Measurements from ENCODE around the gene IP6K3. TPM values are rescaled to one million over a fixed set of nuclear protein-coding genes. Genes with fewer than 3 reads are reported as not detected.
A peak's percentile ranks its signal among the peaks of the same experiment; 100 is the strongest.

IP6K3 gene
- total RNA-seq, 1 experiment from 2014 or later, result 1.7 TPM

GRCh38 chr6:33754222-33754621, 7.5 kb upstream of the IP6K3 start:
- peaks cover 38% of the 10 kb centered on the region for H3K4me1 Mint-ChIP-seq (ENCODE audit: insufficient read depth, unreplicated experiment)
- intact Hi-C loops (cut with micrococcal nuclease), result no loop called here
- BruUV-seq (replicated peaks), result no TSS peak
- H3K4me3 Mint-ChIP-seq (ENCODE audit: unreplicated experiment), result no peak overlapping the region
- no peaks in the 10 kb centered on the region for H3K9me3 Mint-ChIP-seq (ENCODE audit: unreplicated experiment)
- TF ChIP-seq CTCF (IDR thresholded peaks at IDR 0.05; ENCODE audit: unreplicated experiment), result no peak
- POLR2A ChIA-PET, result no interaction called here
- no peaks in the 10 kb centered on the region for H3K36me3 Mint-ChIP-seq (ENCODE audit: insufficient read depth, unreplicated experiment)
- H3K27me3 Mint-ChIP-seq (ENCODE audit: insufficient read depth, unreplicated experiment), result no peaks in the 10 kb centered on the region
- CTCF ChIA-PET, result interaction anchor here (1.5 kb wide), 1 partner anchor 8 kb away, joined by 5 read pairs; no protein-coding TSS in a partner anchor
- DNase-seq (ENCODE audit: unreplicated experiment), result no peak
- H3K27ac Mint-ChIP-seq (ENCODE audit: low read depth, unreplicated experiment), result no peak overlapping the region

- peaks cover 39% of the 10 kb centered on the region for H3K4me1 Mint-ChIP-seq (ENCODE audit: insufficient read depth, unreplicated experiment)
- intact Hi-C loops (cut with micrococcal nuclease), result no loop called here
- H3K4me3 Mint-ChIP-seq (ENCODE audit: unreplicated experiment), result no peak overlapping the region
- CTCF ChIA-PET, result interaction anchor here (0.7 to 12.4 kb wide), 4 partner anchors 8 to 326 kb away, joined by 3 to 228 read pairs (median 13); partner anchors contain the start of gene UQCC2
- no peaks in the 10 kb centered on the region for H3K27me3 Mint-ChIP-seq (ENCODE audit: insufficient read depth, unreplicated experiment)
- H3K9me3 Mint-ChIP-seq (ENCODE audit: unreplicated experiment), result no peaks in the 10 kb centered on the region
- TF ChIP-seq CTCF (IDR thresholded peaks at IDR 0.05; ENCODE audit: unreplicated experiment), result no peak
- no peaks in the 10 kb centered on the region for H3K36me3 Mint-ChIP-seq (ENCODE audit: insufficient read depth, unreplicated experiment)
- peak overlapping the region; percentile 58 for H3K27ac Mint-ChIP-seq (ENCODE audit: low read depth, unreplicated experiment)
- DNase-seq (ENCODE audit: unreplicated experiment), result no peak
- BruUV-seq (replicated peaks), result no TSS peak
- POLR2A ChIA-PET, result no interaction called here
These were observed 5.9 kb upstream of the IP6K3 start for GRCh38 chr6:33752646-33753015.

GRCh38 chr6:33751771-33752645, 5.3 kb upstream of the IP6K3 start:
- intact Hi-C loops (cut with micrococcal nuclease), result no loop called here
- Mint-ChIP-seq H3K27ac (ENCODE audit: low read depth, unreplicated experiment) (peak overlapping the region; percentile 61), H3K4me3 (ENCODE audit: unreplicated experiment) (no peak overlapping the region), H3K9me3 (ENCODE audit: unreplicated experiment) (no peaks in the 10 kb centered on the region), H3K36me3 (ENCODE audit: insufficient read depth, unreplicated experiment) (no peaks in the 10 kb centered on the region), H3K4me1 (ENCODE audit: insufficient read depth, unreplicated experiment) (peaks cover 39% of the 10 kb centered on the region), H3K27me3 (ENCODE audit: insufficient read depth, unreplicated experiment) (no peaks in the 10 kb centered on the region)
- TF ChIP-seq CTCF (IDR thresholded peaks at IDR 0.05; ENCODE audit: unreplicated experiment), result no peak
- CTCF ChIA-PET, result interaction anchor here (0.7 to 12.4 kb wide), 5 partner anchors 8 to 327 kb away, joined by 3 to 228 read pairs (median 6); partner anchors contain the start of gene UQCC2
- POLR2A ChIA-PET, result interaction anchor here (0.6 to 1.5 kb wide), 6 partner anchors 15 to 219 kb away, joined by 3 to 5 read pairs (median 3); partner anchors contain the start of gene UQCC2
- DNase-seq (ENCODE audit: unreplicated experiment), result peak; percentile 38
- BruUV-seq (replicated peaks), result no TSS peak

GRCh38 chr6:33750244-33750991, 3.7 kb upstream of the IP6K3 start:
- H3K4me1 Mint-ChIP-seq (ENCODE audit: insufficient read depth, unreplicated experiment), result peaks cover 48% of the 10 kb centered on the region
- ChIA-PET CTCF (interaction anchor here (0.5 to 12.4 kb wide), 6 partner anchors 13 to 403 kb away, joined by 3 to 228 read pairs (median 5); partner anchors contain the start of gene UQCC2), POLR2A (interaction anchor here (0.7 to 1.5 kb wide), 6 partner anchors 9 to 197 kb away, joined by 3 to 5 read pairs (median 3); no protein-coding TSS in a partner anchor)
- H3K9me3 Mint-ChIP-seq (ENCODE audit: unreplicated experiment), result no peaks in the 10 kb centered on the region
- DNase-seq (ENCODE audit: unreplicated experiment), result no peak
- H3K36me3 Mint-ChIP-seq (ENCODE audit: insufficient read depth, unreplicated experiment), result no peaks in the 10 kb centered on the region
- no peak overlapping the region for H3K4me3 Mint-ChIP-seq (ENCODE audit: unreplicated experiment)
- no peaks in the 10 kb centered on the region for H3K27me3 Mint-ChIP-seq (ENCODE audit: insufficient read depth, unreplicated experiment)
- no TSS peak for BruUV-seq (replicated peaks)
- H3K27ac Mint-ChIP-seq (ENCODE audit: low read depth, unreplicated experiment), result peak overlapping the region; percentile 61
- intact Hi-C loops (cut with micrococcal nuclease), result no loop called here
- no peak for TF ChIP-seq CTCF (IDR thresholded peaks at IDR 0.05; ENCODE audit: unreplicated experiment)

All from MCF 10A (cell line).